ENCODE measurements around the gene MYO1A. TPM values are rescaled to one million over a fixed set of nuclear protein-coding genes. Genes with fewer than 3 reads are reported as not detected.
A peak's percentile ranks its signal among the peaks of the same experiment; 100 is the strongest.
"Not testable (repeated sequence)": the region's sequence is repeated elsewhere in the genome, so short reads cannot be mapped to it uniquely, and the experiment has no call there.

Gene MYO1A
- polyA plus RNA-seq, 1 donor (not counting 4 experiments of a cell fraction or from before 2014, with no cell fraction given) = 0.01 TPM

- dilution Hi-C loops (cut with MboI; ENCODE audit: extremely low pct_ligation_motif_present, low sequenced_read_pairs) = no loop called here
- no peak for TF ChIP-seq EZH2 (IDR thresholded peaks at IDR 0.05; ENCODE audit: low read length)
- TF ChIP-seq CTCF (optimal IDR thresholded peaks at IDR 0.05 in 1 of 3, IDR thresholded peaks at IDR 0.05 in 1 of 3, conservative IDR thresholded peaks at IDR 0.05 in 1 of 3; ENCODE audit: extremely low read depth in 1 of 3, insufficient read depth in 2 of 3, low read length in 3 of 3) = no peak
- no peak for DNase-seq (ENCODE audit: low read depth, low spot score)
Measured at GRCh38 chr12:57019983-57020719, 29.8 kb downstream of the MYO1A start.

GRCh38 chr12:57018906-57019305 is 31.0 kb downstream of the MYO1A start:
- dilution Hi-C loops (cut with MboI; ENCODE audit: extremely low pct_ligation_motif_present, low sequenced_read_pairs) = no loop called here
- no peaks in the 10 kb centered on the region for H4K20me1 ChIP-seq (ENCODE audit: control insufficient read depth, extremely low read depth, insufficient read depth, low read length)
- peaks cover 7% of the 10 kb centered on the region for H3K4me1 ChIP-seq (ENCODE audit: control insufficient read depth, extremely low read depth, insufficient read depth, low read length)
- DNase-seq (ENCODE audit: low read depth, low spot score) = no peak
- H3K79me2 ChIP-seq (ENCODE audit: control insufficient read depth, insufficient read depth, low read length) = no peaks in the 10 kb centered on the region
- H3K36me3 ChIP-seq (ENCODE audit: control insufficient read depth in 2 of 2, extremely low read depth in 1 of 2, insufficient read depth in 2 of 2, low read length in 2 of 2) = no peaks in the 10 kb centered on the region
- TF ChIP-seq EZH2 (IDR thresholded peaks at IDR 0.05; ENCODE audit: low read length) = no peak
- no peak for TF ChIP-seq CTCF (optimal IDR thresholded peaks at IDR 0.05 in 1 of 3, IDR thresholded peaks at IDR 0.05 in 1 of 3, conservative IDR thresholded peaks at IDR 0.05 in 1 of 3; ENCODE audit: extremely low read depth in 1 of 3, insufficient read depth in 2 of 3, low read length in 3 of 3)
- FAIRE-seq = no peak
- no peak overlapping the region for H2AFZ ChIP-seq (ENCODE audit: control insufficient read depth, low read length)
- H3K27ac ChIP-seq (ENCODE audit: control insufficient read depth, insufficient read depth, low read length) = no peak overlapping the region
- no peak overlapping the region for H3K4me2 ChIP-seq (ENCODE audit: control insufficient read depth, extremely low read depth, insufficient read depth, low read depth, low read length)
- no peaks in the 10 kb centered on the region for H3K9me1 ChIP-seq (ENCODE audit: control insufficient read depth, extremely low read depth, insufficient read depth, low read length)
- H3K9ac ChIP-seq (ENCODE audit: control insufficient read depth, extremely low read depth, insufficient read depth, low read length) = no peak overlapping the region
- H3K4me3 ChIP-seq (ENCODE audit: control insufficient read depth in 2 of 3, extremely low read depth in 1 of 3, insufficient read depth in 2 of 3, low read depth in 1 of 3, low read length in 3 of 3) = no peak overlapping the region
- no peaks in the 10 kb centered on the region for H3K9me3 ChIP-seq (ENCODE audit: control insufficient read depth, low read depth, low read length)
- H3K27me3 ChIP-seq (ENCODE audit: control insufficient read depth, extremely low read depth, insufficient read depth, low read length) = peaks cover 15% of the 10 kb centered on the region

More at GRCh38 chr12:57019983-57020719, 29.8 kb downstream of the MYO1A start:
- Histone ChIP-seq H3K4me2 (ENCODE audit: control insufficient read depth, extremely low read depth, insufficient read depth, low read depth, low read length) (peak overlapping the region; percentile 16), H3K79me2 (ENCODE audit: control insufficient read depth, insufficient read depth, low read length) (no peaks in the 10 kb centered on the region), H4K20me1 (ENCODE audit: control insufficient read depth, extremely low read depth, insufficient read depth, low read length) (no peaks in the 10 kb centered on the region), H3K36me3 (ENCODE audit: control insufficient read depth in 2 of 2, extremely low read depth in 1 of 2, insufficient read depth in 2 of 2, low read length in 2 of 2) (no peaks in the 10 kb centered on the region), H3K4me3 (ENCODE audit: control insufficient read depth in 2 of 3, extremely low read depth in 1 of 3, insufficient read depth in 2 of 3, low read depth in 1 of 3, low read length in 3 of 3) (no peak overlapping the region), H3K27me3 (ENCODE audit: control insufficient read depth, extremely low read depth, insufficient read depth, low read length) (peaks cover 9% of the 10 kb centered on the region), H3K27ac (ENCODE audit: control insufficient read depth, insufficient read depth, low read length) (no peak overlapping the region), H2AFZ (ENCODE audit: control insufficient read depth, low read length) (no peak overlapping the region), H3K4me1 (ENCODE audit: control insufficient read depth, extremely low read depth, insufficient read depth, low read length) (peaks cover 7% of the 10 kb centered on the region), H3K9me3 (ENCODE audit: control insufficient read depth, low read depth, low read length) (no peaks in the 10 kb centered on the region), H3K9ac (ENCODE audit: control insufficient read depth, extremely low read depth, insufficient read depth, low read length) (no peak overlapping the region), H3K9me1 (ENCODE audit: control insufficient read depth, extremely low read depth, insufficient read depth, low read length) (no peaks in the 10 kb centered on the region)
- no peak for FAIRE-seq

- H3K27me3 ChIP-seq (ENCODE audit: control insufficient read depth, extremely low read depth, insufficient read depth, low read length) = peaks cover 20% of the 10 kb centered on the region
- dilution Hi-C loops (cut with MboI; ENCODE audit: extremely low pct_ligation_motif_present, low sequenced_read_pairs); H2AFZ ChIP-seq (ENCODE audit: control insufficient read depth, low read length); H3K36me3 ChIP-seq (ENCODE audit: control insufficient read depth in 2 of 2, extremely low read depth in 1 of 2, insufficient read depth in 2 of 2, low read length in 2 of 2); H3K9me3 ChIP-seq (ENCODE audit: control insufficient read depth, low read depth, low read length); DNase-seq (ENCODE audit: low read depth, low spot score); H3K4me2 ChIP-seq (ENCODE audit: control insufficient read depth, extremely low read depth, insufficient read depth, low read depth, low read length); H4K20me1 ChIP-seq (ENCODE audit: control insufficient read depth, extremely low read depth, insufficient read depth, low read length); H3K27ac ChIP-seq (ENCODE audit: control insufficient read depth, insufficient read depth, low read length); H3K79me2 ChIP-seq (ENCODE audit: control insufficient read depth, insufficient read depth, low read length); H3K9ac ChIP-seq (ENCODE audit: control insufficient read depth, extremely low read depth, insufficient read depth, low read length); H3K4me3 ChIP-seq (ENCODE audit: control insufficient read depth in 2 of 3, extremely low read depth in 1 of 3, insufficient read depth in 2 of 3, low read depth in 1 of 3, low read length in 3 of 3); FAIRE-seq; H3K9me1 ChIP-seq (ENCODE audit: control insufficient read depth, extremely low read depth, insufficient read depth, low read length); H3K4me1 ChIP-seq (ENCODE audit: control insufficient read depth, extremely low read depth, insufficient read depth, low read length): not testable (repeated sequence)
Measured at GRCh38 chr12:57018353-57018752, 31.6 kb downstream of the MYO1A start.
